Dendritic cell treated with granulocyte-macrophage colony-stimulating factor and Interleukin-4, amounts not matched to agents 40 ng/mL and 50 ng/mL, for 4 days (primary cell): ENCODE data around the gene CANX.
"Not testable (repeated sequence)": the region's sequence is repeated elsewhere in the genome, so short reads cannot be mapped to it uniquely, and the experiment has no call there.

Experiments
- H3K27ac Mint-ChIP-seq: one replicate; pipeline ENCODE4 v1.8.0; 2022; ENCODE audit warnings: mild to moderate bottlenecking, mixed read lengths
- H3K27me3 Mint-ChIP-seq: one replicate; pipeline ENCODE4 v1.8.0; 2022; ENCODE audit warnings: mild to moderate bottlenecking, mixed read lengths
- H3K36me3 Mint-ChIP-seq: one replicate; pipeline ENCODE4 v1.8.0; 2022; ENCODE audit warnings: low read depth, mixed read lengths
- H3K4me1 Mint-ChIP-seq: one replicate; pipeline ENCODE4 v1.8.0; 2022; ENCODE audit warnings: low read depth, mixed read lengths
- H3K4me3 Mint-ChIP-seq: one replicate; pipeline ENCODE4 v1.8.0; 2022; ENCODE audit warnings: mild to moderate bottlenecking, moderate library complexity, mixed read lengths
- H3K9me3 Mint-ChIP-seq: one replicate; pipeline ENCODE4 v1.8.0; 2022; ENCODE audit warnings: mixed read lengths
- intact Hi-C: fragments of 100-400 bp; cut with micrococcal nuclease; formaldehyde crosslinking; loops from one replicate; pipeline ENCODE4 v1.15.0; 2022

Gene CANX

DNA sequence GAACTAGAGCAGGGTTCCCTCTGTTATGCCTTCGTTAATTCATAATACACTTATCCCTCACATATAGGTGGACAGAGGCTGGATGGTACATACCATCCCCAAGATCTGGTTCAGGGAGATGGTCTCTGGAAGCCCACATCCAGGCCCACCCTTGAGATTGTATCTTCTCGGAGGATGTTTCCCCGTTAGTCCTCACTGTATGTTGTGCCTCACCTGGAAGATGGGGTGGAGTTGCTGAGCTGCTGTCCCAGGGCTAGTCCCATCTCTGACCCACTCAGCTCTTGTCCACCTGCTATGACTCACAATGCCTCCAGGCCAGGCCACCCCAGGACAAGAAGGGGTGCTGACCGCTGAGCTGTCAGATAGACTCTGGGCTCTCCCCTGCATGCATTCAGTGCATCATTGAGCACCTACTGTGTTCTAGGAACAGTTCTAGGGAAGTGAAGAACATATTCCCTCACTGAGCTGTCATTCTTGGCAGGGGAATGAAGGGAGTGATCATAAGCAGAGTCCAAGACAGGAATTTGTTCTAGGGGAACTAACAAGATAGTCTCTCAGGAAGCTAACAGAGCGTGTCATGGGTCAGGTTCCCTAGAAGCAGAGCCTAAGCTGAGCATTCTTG, 17.9 kb upstream of the CANX start, which contains the start of gene CBY3:
Gene CBY3, minus strand, starts transcription at position 255 of the 622 bp plus-strand sequence. Its CDS starts 116 bp downstream, at position 139.
- intact Hi-C loops = no loop called here
- H3K4me1 Mint-ChIP-seq = peaks cover 53% of the 10 kb centered on the region
- H3K4me3 Mint-ChIP-seq = no peak within 1 kb of the TSS
- H3K36me3 Mint-ChIP-seq = peaks cover 14% of the 10 kb centered on the region
- H3K27me3 Mint-ChIP-seq = no peaks in the 10 kb centered on the region
- peaks cover 7% of the 10 kb centered on the region for H3K9me3 Mint-ChIP-seq
- H3K27ac Mint-ChIP-seq = peak within 1 kb of the TSS; percentile 76

DNA sequence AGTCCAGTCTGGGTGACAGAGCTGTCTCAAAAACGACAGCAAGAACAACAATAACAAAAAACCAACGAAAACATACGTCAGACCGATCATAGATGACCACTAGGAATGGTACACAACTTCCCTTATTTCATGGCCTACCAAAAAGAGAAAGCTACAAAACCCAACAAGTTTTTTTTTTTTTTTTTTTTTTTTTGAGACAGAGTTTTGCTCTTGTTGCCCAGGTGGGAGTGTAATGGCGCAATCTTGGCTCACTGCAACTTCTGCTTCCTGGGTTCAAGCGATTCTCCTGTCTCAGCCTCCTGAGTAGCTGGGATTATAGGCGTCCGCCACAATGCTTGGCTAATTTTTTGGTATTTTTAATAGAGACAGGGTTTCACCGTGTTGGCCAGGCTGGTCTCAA, 9.6 kb upstream of the CANX start:
- H3K27me3 Mint-ChIP-seq, H3K27ac Mint-ChIP-seq, H3K36me3 Mint-ChIP-seq, H3K4me3 Mint-ChIP-seq, intact Hi-C loops, H3K4me1 Mint-ChIP-seq, H3K9me3 Mint-ChIP-seq: not testable (repeated sequence)

DNA sequence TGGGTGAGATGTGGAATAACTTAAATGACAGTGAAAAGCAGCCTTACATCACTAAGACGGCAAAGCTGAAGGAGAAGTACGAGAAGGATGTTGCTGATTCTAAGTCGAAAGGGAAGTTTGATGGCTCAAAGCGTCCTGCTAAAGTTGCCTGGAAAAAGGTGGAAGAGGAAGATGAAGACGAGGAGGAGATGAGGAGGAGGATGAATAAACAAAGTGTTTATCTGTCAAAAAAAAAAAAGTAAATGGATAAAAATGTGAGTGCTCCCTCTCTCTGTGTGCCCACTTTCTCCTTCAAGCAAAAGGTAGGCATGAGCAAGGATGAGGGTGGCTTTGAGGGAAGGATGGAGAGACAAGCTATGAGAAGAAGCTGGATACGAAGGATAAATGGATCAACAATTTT, 4.2 kb upstream of the CANX start:
- Mint-ChIP-seq H3K36me3 (peaks cover 16% of the 10 kb centered on the region), H3K4me1 (peaks cover 21% of the 10 kb centered on the region), H3K27ac (no peak overlapping the region)

DNA sequence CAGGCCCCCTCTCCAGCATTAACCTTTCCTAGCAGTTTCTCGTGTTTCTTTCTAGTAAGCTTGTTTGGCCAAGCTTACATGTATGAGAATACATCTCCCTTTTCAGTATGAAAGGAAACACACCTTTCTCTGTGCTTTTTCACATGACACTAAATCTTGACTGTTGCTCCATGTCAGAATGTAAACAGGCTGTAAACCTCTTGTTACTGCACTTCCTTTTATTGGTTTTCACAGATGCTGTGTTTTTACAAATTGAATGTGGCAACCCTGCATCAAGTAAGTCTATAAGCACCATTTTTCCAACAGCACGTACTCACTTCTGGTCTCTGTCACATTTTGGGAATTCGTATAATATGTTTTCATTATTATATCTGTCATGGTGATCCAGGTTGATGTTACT, 2.2 kb upstream of the CANX start:
- no peak overlapping the region for H3K4me3 Mint-ChIP-seq
- peaks cover 33% of the 10 kb centered on the region for H3K36me3 Mint-ChIP-seq
- H3K27ac Mint-ChIP-seq = peak overlapping the region; percentile 39
- intact Hi-C loops = no loop called here
- H3K9me3 Mint-ChIP-seq = no peaks in the 10 kb centered on the region
- no peaks in the 10 kb centered on the region for H3K27me3 Mint-ChIP-seq
- peaks cover 32% of the 10 kb centered on the region for H3K4me1 Mint-ChIP-seq

More for the DNA sequence above, 4.2 kb upstream of the CANX start:
- Mint-ChIP-seq H3K9me3 (no peaks in the 10 kb centered on the region), H3K27me3 (no peaks in the 10 kb centered on the region), H3K4me3 (no peak overlapping the region)
- intact Hi-C loops = no loop called here

DNA sequence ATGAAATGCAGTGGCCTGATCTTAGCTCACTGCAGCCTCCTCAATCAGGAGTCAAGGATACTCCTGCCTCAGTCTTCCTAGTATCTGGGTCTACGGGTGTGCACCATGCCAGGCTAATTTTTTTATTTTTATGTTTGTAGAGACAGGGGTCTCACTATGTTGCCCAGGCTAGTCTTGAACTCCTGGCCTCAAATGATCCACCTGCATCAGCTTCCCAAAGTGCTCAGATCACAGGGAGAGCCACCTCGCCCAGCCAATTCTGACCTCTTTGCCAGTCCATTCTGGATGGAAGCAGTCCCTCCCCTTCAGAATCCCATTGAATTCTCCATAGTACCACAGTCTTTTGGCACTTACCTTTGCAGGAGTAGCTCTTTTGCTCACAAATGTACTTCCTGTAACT, 1.7 kb upstream of the CANX start:
- H3K9me3 Mint-ChIP-seq = no peaks in the 10 kb centered on the region
- peaks cover 38% of the 10 kb centered on the region for H3K36me3 Mint-ChIP-seq
- H3K27me3 Mint-ChIP-seq = no peaks in the 10 kb centered on the region
- peak overlapping the region; percentile 99 for H3K27ac Mint-ChIP-seq
- peaks cover 36% of the 10 kb centered on the region for H3K4me1 Mint-ChIP-seq
- intact Hi-C loops = no loop called here
- no peak overlapping the region for H3K4me3 Mint-ChIP-seq

- H3K27me3 Mint-ChIP-seq, H3K9me3 Mint-ChIP-seq, intact Hi-C loops: not testable (repeated sequence)
- Mint-ChIP-seq H3K27ac (peak overlapping the region; percentile 99), H3K4me1 (peaks cover 40% of the 10 kb centered on the region), H3K36me3 (peaks cover 43% of the 10 kb centered on the region), H3K4me3 (peak overlapping the region; percentile 13)
These were observed 1.2 kb upstream of the CANX start for GRCh38 chr5:179697543-179697942.

GRCh38 chr5:179697993-179698934, 503 bp upstream of the CANX start:
- H3K36me3 Mint-ChIP-seq = peaks cover 50% of the 10 kb centered on the region
- H3K9me3 Mint-ChIP-seq = no peaks in the 10 kb centered on the region
- H3K27me3 Mint-ChIP-seq = no peaks in the 10 kb centered on the region
- H3K4me1 Mint-ChIP-seq = peaks cover 47% of the 10 kb centered on the region
- intact Hi-C loops = loop anchor here (2.0 kb wide), 1 partner anchor 35 kb away; the partner anchor contains the start of gene MAML1
- H3K27ac Mint-ChIP-seq = peak overlapping the region; percentile 99
- peak overlapping the region; percentile 98 for H3K4me3 Mint-ChIP-seq

DNA sequence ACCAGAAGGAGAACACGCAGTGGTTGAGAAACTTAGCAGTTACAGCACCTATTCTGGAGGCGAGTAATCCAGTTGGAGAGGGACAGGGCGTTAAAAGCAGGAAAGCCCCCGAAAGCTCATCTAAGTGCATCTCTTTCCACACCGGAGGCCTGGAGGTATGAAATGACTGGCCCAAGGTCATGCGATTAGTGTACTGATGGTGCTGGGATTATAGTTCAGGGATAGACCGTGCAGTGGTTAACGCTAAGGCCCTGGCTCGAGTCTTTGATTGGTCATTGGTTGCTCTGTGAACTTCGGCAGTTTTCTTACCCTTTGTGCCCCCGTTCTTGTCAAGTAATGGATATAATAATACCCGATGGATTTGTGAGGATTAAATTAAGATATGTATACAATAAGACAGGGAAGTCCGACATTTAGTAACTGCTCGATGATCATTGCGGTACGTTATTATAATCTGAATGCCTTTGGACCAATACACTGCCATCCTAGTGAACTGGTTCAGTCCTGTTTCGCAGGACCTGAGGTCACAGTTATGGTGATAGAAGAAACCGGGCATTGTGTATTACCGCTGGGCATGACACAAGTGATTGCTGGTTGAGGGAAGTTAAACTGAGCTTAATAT, 960 bp downstream of the CANX start:
- Mint-ChIP-seq H3K36me3 (peaks cover 65% of the 10 kb centered on the region), H3K4me3 (peak overlapping the region; percentile 98), H3K27me3 (no peaks in the 10 kb centered on the region), H3K9me3 (no peaks in the 10 kb centered on the region), H3K27ac (peak overlapping the region; percentile 99), H3K4me1 (peaks cover 49% of the 10 kb centered on the region)
- intact Hi-C loops = loop anchor here (1.0 to 2.0 kb wide), 2 partner anchors 21 to 33 kb away; partner anchors contain the start of gene MAML1

DNA sequence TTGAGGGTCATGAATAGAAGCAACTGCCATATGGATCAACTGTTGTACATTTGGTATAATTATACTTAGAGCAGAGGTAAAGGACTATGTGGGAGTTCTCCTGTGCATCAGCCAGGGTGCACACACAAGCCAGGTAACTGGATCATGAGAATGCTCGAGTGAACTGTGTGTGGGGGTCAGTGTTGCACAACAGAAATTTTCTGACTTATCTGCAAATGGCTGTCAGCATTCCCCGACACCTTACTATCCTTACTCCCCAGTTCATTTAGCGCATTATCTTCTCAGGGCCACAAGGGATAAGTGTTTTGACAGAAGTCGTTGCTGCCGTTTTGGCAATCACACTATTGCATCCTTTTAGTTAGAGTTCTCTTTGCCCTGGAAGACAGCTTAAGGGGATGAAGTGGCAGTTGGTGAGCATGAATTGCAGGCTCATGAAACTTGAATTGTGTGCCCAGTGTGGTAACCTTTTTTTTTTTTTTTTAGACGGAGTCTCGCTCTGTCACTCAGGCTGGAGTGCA, 1.7 kb downstream of the CANX start:
- Mint-ChIP-seq H3K36me3 (peaks cover 72% of the 10 kb centered on the region), H3K27me3 (no peaks in the 10 kb centered on the region), H3K27ac (peak overlapping the region; percentile 99), H3K9me3 (no peaks in the 10 kb centered on the region), H3K4me3 (peak overlapping the region; percentile 98), H3K4me1 (peaks cover 50% of the 10 kb centered on the region)
- intact Hi-C loops = loop anchor here (1.0 kb wide), 1 partner anchor 22 kb away; no protein-coding TSS in a partner anchor

DNA sequence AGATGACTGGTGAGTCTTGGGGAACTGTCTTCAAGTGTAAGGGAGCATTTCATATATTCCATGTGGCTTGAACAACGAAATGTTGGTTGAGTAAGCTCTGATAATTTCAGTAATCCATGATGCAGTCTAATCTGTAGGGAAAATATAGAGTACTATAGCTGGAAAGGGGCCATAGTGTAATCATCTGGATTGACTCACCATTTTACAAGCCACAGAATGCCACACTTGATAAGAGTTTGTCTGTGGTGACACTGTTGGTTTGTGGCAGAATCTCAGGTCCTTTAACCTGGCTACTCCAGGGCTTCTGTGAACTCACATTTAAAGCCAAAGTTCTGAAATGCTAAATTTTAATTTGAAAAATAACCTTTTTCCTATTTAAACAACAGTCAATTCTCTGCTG, 17.5 kb downstream of the CANX start:
- no peaks in the 10 kb centered on the region for H3K9me3 Mint-ChIP-seq
- intact Hi-C loops = no loop called here
- H3K4me3 Mint-ChIP-seq = no peak overlapping the region
- H3K36me3 Mint-ChIP-seq = peaks cover 100% of the 10 kb centered on the region
- no peaks in the 10 kb centered on the region for H3K4me1 Mint-ChIP-seq
- no peaks in the 10 kb centered on the region for H3K27me3 Mint-ChIP-seq
- peak overlapping the region; percentile 0 for H3K27ac Mint-ChIP-seq

GRCh38 chr5:179720222-179720621, 21.5 kb downstream of the CANX start:
- H3K27ac Mint-ChIP-seq = no peak overlapping the region
- H3K36me3 Mint-ChIP-seq = peaks cover 98% of the 10 kb centered on the region
- H3K27me3 Mint-ChIP-seq = no peaks in the 10 kb centered on the region
- H3K9me3 Mint-ChIP-seq = no peaks in the 10 kb centered on the region
- no peak overlapping the region for H3K4me3 Mint-ChIP-seq
- H3K4me1 Mint-ChIP-seq = peaks cover 14% of the 10 kb centered on the region
- intact Hi-C loops = no loop called here

DNA sequence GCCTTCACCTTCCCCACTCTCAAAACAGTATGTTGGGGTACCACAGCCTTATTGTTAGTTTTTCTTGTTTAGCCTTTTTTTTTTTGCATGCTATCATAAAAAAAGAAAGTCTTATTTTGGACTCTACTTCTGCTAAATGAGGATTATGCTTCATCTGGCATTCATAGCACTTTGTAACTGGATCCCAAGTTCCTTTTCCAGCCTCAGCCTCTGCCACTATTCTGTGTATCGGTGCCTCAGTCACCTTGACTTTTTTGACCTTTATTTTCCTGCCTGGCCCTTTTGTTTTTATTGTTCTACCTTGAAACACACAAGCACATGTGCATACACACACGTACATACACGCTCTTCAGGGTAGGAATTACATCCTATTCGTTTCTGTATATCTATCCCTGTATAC, 25.4 kb downstream of the CANX start:
- H3K36me3 Mint-ChIP-seq = peaks cover 98% of the 10 kb centered on the region
- H3K4me3 Mint-ChIP-seq = no peak overlapping the region
- H3K4me1 Mint-ChIP-seq = peaks cover 33% of the 10 kb centered on the region
- H3K27ac Mint-ChIP-seq = peak overlapping the region; percentile 11
- H3K27me3 Mint-ChIP-seq = no peaks in the 10 kb centered on the region
- intact Hi-C loops = no loop called here
- H3K9me3 Mint-ChIP-seq = no peaks in the 10 kb centered on the region

- intact Hi-C loops = no loop called here
- Mint-ChIP-seq H3K27me3 (no peaks in the 10 kb centered on the region), H3K9me3 (no peaks in the 10 kb centered on the region), H3K27ac (peak overlapping the region; percentile 18), H3K4me3 (no peak overlapping the region), H3K36me3 (peaks cover 94% of the 10 kb centered on the region), H3K4me1 (peaks cover 59% of the 10 kb centered on the region)
These were observed 28.3 kb downstream of the CANX start for GRCh38 chr5:179727106-179727505.

- intact Hi-C loops = no loop called here
- Mint-ChIP-seq H3K4me3 (no peak overlapping the region), H3K4me1 (peaks cover 55% of the 10 kb centered on the region), H3K27ac (no peak overlapping the region), H3K27me3 (no peaks in the 10 kb centered on the region), H3K9me3 (no peaks in the 10 kb centered on the region), H3K36me3 (peaks cover 72% of the 10 kb centered on the region)
These were observed 30.5 kb downstream of the CANX start for GRCh38 chr5:179729303-179729702.
